HG03025 (cell line): Measurements from ENCODE around the gene GJD4.

Experiments used
- ATAC-seq: cut with Tn5 transposase; IDR thresholded peaks from one replicate; pipeline ENCODE4 v1.9.1; 2021; ENCODE audit warnings: mild to moderate bottlenecking, moderate library complexity; ENCODE audit not compliant: unreplicated experiment, low FRiP score

GJD4 gene

GRCh38 chr10:35577926-35578617, 27.1 kb upstream of the GJD4 start:
- ATAC-seq, result no peak

GRCh38 chr10:35578618-35578956, 26.6 kb upstream of the GJD4 start:
- no peak for ATAC-seq

GRCh38 chr10:35579116-35579515, 26.0 kb upstream of the GJD4 start:
- no peak for ATAC-seq

GRCh38 chr10:35579726-35580422, 25.3 kb upstream of the GJD4 start:
- ATAC-seq, result no peak

GRCh38 chr10:35580423-35580770, 24.7 kb upstream of the GJD4 start:
- no peak for ATAC-seq

GRCh38 chr10:35581655-35582054, 23.5 kb upstream of the GJD4 start:
- ATAC-seq, result no peak

- no peak for ATAC-seq
Measured at GRCh38 chr10:35584946-35585345, 20.2 kb upstream of the GJD4 start.

- no peak for ATAC-seq
Measured at GRCh38 chr10:35585356-35585755, 19.8 kb upstream of the GJD4 start.

GRCh38 chr10:35585903-35586535, 19.1 kb upstream of the GJD4 start:
- ATAC-seq, result no peak

- no peak for ATAC-seq
Measured at GRCh38 chr10:35588836-35589235, 16.3 kb upstream of the GJD4 start.

GRCh38 chr10:35592441-35592840, 12.7 kb upstream of the GJD4 start:
- ATAC-seq, result no peak

- ATAC-seq, result no peak
Measured at GRCh38 chr10:35594115-35595079, 10.7 kb upstream of the GJD4 start.

- no peak for ATAC-seq
Measured at GRCh38 chr10:35595106-35595505, 10.0 kb upstream of the GJD4 start.

GRCh38 chr10:35598379-35598778, 6.8 kb upstream of the GJD4 start:
- no peak for ATAC-seq

- ATAC-seq, result no peak
Measured at GRCh38 chr10:35600193-35600592, 4.9 kb upstream of the GJD4 start.

- ATAC-seq, result no peak
Measured at GRCh38 chr10:35606430-35606829, 1.3 kb downstream of the GJD4 start.

GRCh38 chr10:35607475-35608327, 2.6 kb downstream of the GJD4 start:
- ATAC-seq, result no peak

GRCh38 chr10:35608328-35608672, 3.2 kb downstream of the GJD4 start:
- ATAC-seq, result no peak

GRCh38 chr10:35611750-35612149, 6.6 kb downstream of the GJD4 start:
- ATAC-seq, result no peak
